Transverse colon (tissue), 4 donors: Measurements from ENCODE around the gene SLC6A9. TPM values are rescaled to one million over a fixed set of nuclear protein-coding genes. Genes with fewer than 3 reads are reported as not detected.

ENCODE experiments used
- DNase-seq: peaks from one replicate; pipeline ENCODE4 v3.0.0-alpha.2; 2019
- H3K27ac ChIP-seq, 4 donors: fragments of 200-600 bp; sonication (generic); 2 replicates each; pipeline ENCODE4 v1.5.1; 2016 to 2018; ENCODE audit warnings: inconsistent platforms in 4 of 4
- H3K27me3 ChIP-seq: fragments of 200-600 bp; sonication (generic); 2 replicates; pipeline ENCODE4 v1.5.1; 2017; ENCODE audit warnings: inconsistent platforms
- H3K36me3 ChIP-seq, 4 donors: fragments of 200-600 bp; sonication (generic); 2 replicates each; pipeline ENCODE4 v1.5.1; 2017 to 2019; ENCODE audit warnings: inconsistent platforms in 4 of 4
- H3K4me1 ChIP-seq, 4 donors: fragments of 200-600 bp; sonication (generic); 2 replicates each; pipeline ENCODE4 v1.5.1; 2017 to 2020; ENCODE audit warnings: inconsistent platforms in 4 of 4
- H3K4me3 ChIP-seq, 4 donors: fragments of 200-600 bp; sonication (generic); 1 replicate in 1 of 4; 2 replicates in 3 of 4; pipeline versions ENCODE4 v1.5.1 to v1.6.1; 2017 to 2019; ENCODE audit warnings: inconsistent platforms in 4 of 4
- H3K9me3 ChIP-seq, 2 donors: fragments of 200-600 bp; sonication (generic); 2 replicates each; pipeline ENCODE4 v1.5.1; 2017 to 2019; ENCODE audit warnings: inconsistent platforms in 2 of 2
- CTCF ChIP-seq, 5 experiments: fragments of 200-600 bp in 3 of 5; fragments of 450-650 bp in 2 of 5; sonication (generic) in 3 of 5; IDR thresholded peaks; 1 replicate in 2 of 5; 2 replicates in 3 of 5; pipeline ENCODE4 v1.5.1; 2016 to 2017; ENCODE audit warnings: antibody characterized with exemption in 5 of 5, inconsistent platforms in 3 of 5, mild to moderate bottlenecking in 2 of 5, moderate library complexity in 1 of 5
- EP300 ChIP-seq: sonication (generic); formaldehyde crosslinking; IDR thresholded peaks from one replicate; pipeline ENCODE4 v1.6.1; 2017; ENCODE audit warnings: antibody characterized with exemption, low read depth
- POLR2A ChIP-seq: fragments of 450-650 bp; IDR thresholded peaks from one replicate; pipeline ENCODE4 v1.6.1; 2016; ENCODE audit warnings: antibody characterized with exemption, mild to moderate bottlenecking, moderate library complexity
- POLR2AphosphoS5 ChIP-seq, 3 donors: sonication (generic); formaldehyde crosslinking; IDR thresholded peaks; one replicate each; pipeline ENCODE4 v1.6.1; 2016; ENCODE audit warnings: antibody characterized with exemption in 3 of 3
- WGBS, 2 donors: methylation state at CpG; one replicate each; pipeline ENCODE4 v1.1.5; 2018; ENCODE audit warnings: low coverage in 1 of 2; 5-methylcytosine and 5-hydroxymethylcytosine counted together
- in situ Hi-C, 4 donors: fragments of 200-750 bp; cut with MboI; loops; one replicate each; pipeline versions ENCODE4 v1.15.0 to v1.15.1; 2017; ENCODE audit warnings: low sequenced_read_pairs in 3 of 4, low pct_ligation_motif_present in 1 of 4, low pct_unique_long_range_greater_than_20kb in 1 of 4
- intact Hi-C: fragments of 100-400 bp; cut with DNase I; formaldehyde crosslinking; loops from one replicate; pipeline ENCODE4 v1.15.1; 2023; ENCODE audit warnings: low total_unique reads
- total RNA-seq, 4 donors: library from RNA; depleted of rRNA; stranded (reverse); fragments of >200 nt; gene quantifications; one replicate each; pipeline ENCODE4 v1.1.0, GENCODE V29; 2016

SLC6A9 gene
- total RNA-seq, 4 donors from 2014 or later = 22.4 to 31.8 (median 29.5) TPM

GRCh38 chr1:43973981-43974442, 57.2 kb downstream of the SLC6A9 start:
- no peak for TF ChIP-seq CTCF (IDR thresholded peaks at IDR 0.05)
- no peak for DNase-seq
- Histone ChIP-seq H3K4me1 (peaks cover 38 to 52% (median 47%) of the 10 kb centered on the region in 4 donors), H3K36me3 (peaks cover 0 to 5% (median 0%) of the 10 kb centered on the region in 4 donors), H3K27ac (peak overlapping the region; percentile 90 to 96 (median 96)), H3K4me3 (peak overlapping the region; percentile 60 to 97 (median 94)), H3K27me3 (no peaks in the 10 kb centered on the region), H3K9me3 (no peaks in the 10 kb centered on the region)
- intact Hi-C loops = no loop called here
- in situ Hi-C loops = no loop called here
- 30 to 32% methylated on average over 7 to 9 of the region's 9 CpGs for WGBS, 2 donors

GRCh38 chr1:43971336-43971980, 59.8 kb downstream of the SLC6A9 start:
- intact Hi-C loops = no loop called here
- H3K27me3 ChIP-seq = no peaks in the 10 kb centered on the region
- H3K27ac ChIP-seq = no peak overlapping the region
- no peaks in the 10 kb centered on the region for H3K9me3 ChIP-seq
- in situ Hi-C loops = no loop called here
- H3K4me3 ChIP-seq = no peak overlapping the region
- 97 to 100% methylated on average over 1 to 17 of the region's 17 CpGs for WGBS, 2 donors
- DNase-seq = no peak
- H3K4me1 ChIP-seq = peaks cover 21 to 32% (median 28%) of the 10 kb centered on the region in 4 donors
- no peak for TF ChIP-seq EP300
- no peak for TF ChIP-seq POLR2A
- no peak for TF ChIP-seq CTCF (IDR thresholded peaks at IDR 0.05)
- H3K36me3 ChIP-seq = no peaks in the 10 kb centered on the region

- 86% methylated on average over 9 of the region's 9 CpGs; no CpG with 5 or more reads in 1 of the 2 donors for WGBS, 2 donors
- no peaks in the 10 kb centered on the region for H3K9me3 ChIP-seq
- H3K4me1 ChIP-seq = peaks cover 16 to 27% (median 23%) of the 10 kb centered on the region in 4 donors
- intact Hi-C loops = no loop called here
- H3K36me3 ChIP-seq = no peaks in the 10 kb centered on the region
- DNase-seq = no peak
- H3K4me3 ChIP-seq = peak overlapping the region in 2 of 4 donors; percentile 73 to 89
- TF ChIP-seq EP300 (no peak), POLR2A (no peak), POLR2AphosphoS5 (IDR thresholded peaks at IDR 0.05) (no peak), CTCF (IDR thresholded peaks at IDR 0.05) (no peak)
- H3K27ac ChIP-seq = no peak overlapping the region
- H3K27me3 ChIP-seq = no peaks in the 10 kb centered on the region
- in situ Hi-C loops = no loop called here
These were observed 60.4 kb downstream of the SLC6A9 start for GRCh38 chr1:43970911-43971310.

GRCh38 chr1:43970502-43970901, 60.8 kb downstream of the SLC6A9 start:
- intact Hi-C loops = no loop called here
- H3K27ac ChIP-seq = peak overlapping the region in 3 of 4 donors; percentile 16 to 47 (median 42)

More at GRCh38 chr1:43970502-43970901, 60.8 kb downstream of the SLC6A9 start:
- Histone ChIP-seq H3K4me3 (peak overlapping the region; percentile 52 to 89 (median 68)), H3K4me1 (peaks cover 13 to 23% (median 18%) of the 10 kb centered on the region in 4 donors), H3K36me3 (no peaks in the 10 kb centered on the region), H3K27me3 (no peaks in the 10 kb centered on the region), H3K9me3 (no peaks in the 10 kb centered on the region)
- 28 to 60% methylated on average over 2 to 5 of the region's 5 CpGs for WGBS, 2 donors
- no peak for TF ChIP-seq POLR2A
- no peak for TF ChIP-seq POLR2AphosphoS5 (IDR thresholded peaks at IDR 0.05)
- in situ Hi-C loops = no loop called here
- DNase-seq = no peak
